GM12892 (cell line): ENCODE measurements around the gene MYO3B.

Experiments
- POLR2A ChIP-seq: IDR thresholded peaks from 2 replicates; pipeline ENCODE4 v1.6.1; 2011; ENCODE audit warnings: low read depth, low read length, control low read depth
- TAF1 ChIP-seq: IDR thresholded peaks from 2 replicates; pipeline ENCODE4 v1.6.1; 2011; ENCODE audit warnings: low read depth, mild to moderate bottlenecking, control low read depth, low read length, borderline replicate concordance

GRCh38 chr2:170362871-170363631 is 185.1 kb downstream of the MYO3B start:
- TF ChIP-seq TAF1 (no peak), POLR2A (no peak)
